Frontal cortex (tissue), 1 donor: Measurements from ENCODE around the gene CLSTN3. TPM values are rescaled to one million over a fixed set of nuclear protein-coding genes. Genes with fewer than 3 reads are reported as not detected.

Source experiments
- small RNA-seq: library from RNA; depleted of rRNA; stranded (forward); fragments of <200 nt; gene quantifications from one replicate; pipeline ENCODE3, GENCODE V24; 2014
- total RNA-seq: library from RNA; depleted of rRNA; stranded (reverse); fragments of >200 nt; gene quantifications from one replicate; pipeline ENCODE4 v1.2.3, GENCODE V29; 2014

The CLSTN3 gene
- total RNA-seq, 1 donor from 2014 or later = 75.0 TPM

Small RNA genes within 50 kb of the gene (small RNA-seq; reads per million reads assigned to genes)
- gene RNU6-485P = not detected

Other genes with a start within 250 kb of the CLSTN3 start
- 6.5 TPM for gene LRRC23, start 225.5 kb upstream of the CLSTN3 start, total RNA-seq
- gene ENO2, start 215.8 kb upstream of the CLSTN3 start, total RNA-seq = 169 TPM
- gene ATN1, start 202.4 kb upstream of the CLSTN3 start, total RNA-seq = 11.8 TPM
- not detected for gene RNU7-1, start 186.6 kb upstream of the CLSTN3 start, total RNA-seq
- 322 TPM for gene C12orf57, start 186.3 kb upstream of the CLSTN3 start, total RNA-seq
- 1.6 TPM for gene PTPN6, start 179.0 kb upstream of the CLSTN3 start, total RNA-seq
- 175 TPM for gene PHB2, start 159.7 kb upstream of the CLSTN3 start, total RNA-seq
- gene EMG1, start 159.5 kb upstream of the CLSTN3 start, total RNA-seq = 22.4 TPM
- gene LPCAT3, start 111.9 kb upstream of the CLSTN3 start, total RNA-seq = 6.5 TPM
- gene C1S, start 69.7 kb upstream of the CLSTN3 start, total RNA-seq = 6.5 TPM
- gene C1R, start 37.9 kb upstream of the CLSTN3 start, total RNA-seq = 3.7 TPM
- 2.0 TPM for gene C1RL, start 21.2 kb upstream of the CLSTN3 start, total RNA-seq
- gene RBP5, start 1.5 kb upstream of the CLSTN3 start, total RNA-seq = not detected
- gene PEX5, start 59.3 kb downstream of the CLSTN3 start, total RNA-seq = 71.7 TPM
- gene ACSM4, start 173.7 kb downstream of the CLSTN3 start, total RNA-seq = not detected